ENCODE data around the gene FKBP9.

GRCh38 chr7:32910195-32910594 is 47.0 kb upstream of the FKBP9 start:
- TF ChIP-seq CTCF (IDR thresholded peaks at IDR 0.05): no peak
- no peak for TF ChIP-seq POLR2A (IDR thresholded peaks at IDR 0.05)

Measured in lower leg skin (tissue), 3 donors.